ENCODE data around the gene CAMK2A.
"Not testable (repeated sequence)": the region's sequence is repeated elsewhere in the genome, so short reads cannot be mapped to it uniquely, and the experiment has no call there.

Gene CAMK2A

GRCh38 chr5:150249744-150250143 is 39.8 kb downstream of the CAMK2A start:
- no peak for DNase-seq (ENCODE audit: low read depth)
- no peak overlapping the region for H3K4me3 ChIP-seq (ENCODE audit: low read length)
- no peak for TF ChIP-seq CTCF (conservative IDR thresholded peaks at IDR 0.05; ENCODE audit: low read depth, low read length)

- no peak overlapping the region for H3K4me3 ChIP-seq (ENCODE audit: low read length)
- no peak for TF ChIP-seq CTCF (conservative IDR thresholded peaks at IDR 0.05; ENCODE audit: low read depth, low read length)
- no peak for DNase-seq (ENCODE audit: low read depth)
These were observed 40.6 kb downstream of the CAMK2A start for GRCh38 chr5:150248946-150249345.

- not testable (repeated sequence) for DNase-seq (ENCODE audit: low read depth); H3K4me3 ChIP-seq (ENCODE audit: low read length)
These were observed 41.1 kb downstream of the CAMK2A start for GRCh38 chr5:150248493-150248892.

GRCh38 chr5:150247726-150248125 is 41.8 kb downstream of the CAMK2A start:
- H3K4me3 ChIP-seq (ENCODE audit: low read length), result no peak overlapping the region
- no peak for DNase-seq (ENCODE audit: low read depth)
- no peak for TF ChIP-seq CTCF (conservative IDR thresholded peaks at IDR 0.05; ENCODE audit: low read depth, low read length)

DNA sequence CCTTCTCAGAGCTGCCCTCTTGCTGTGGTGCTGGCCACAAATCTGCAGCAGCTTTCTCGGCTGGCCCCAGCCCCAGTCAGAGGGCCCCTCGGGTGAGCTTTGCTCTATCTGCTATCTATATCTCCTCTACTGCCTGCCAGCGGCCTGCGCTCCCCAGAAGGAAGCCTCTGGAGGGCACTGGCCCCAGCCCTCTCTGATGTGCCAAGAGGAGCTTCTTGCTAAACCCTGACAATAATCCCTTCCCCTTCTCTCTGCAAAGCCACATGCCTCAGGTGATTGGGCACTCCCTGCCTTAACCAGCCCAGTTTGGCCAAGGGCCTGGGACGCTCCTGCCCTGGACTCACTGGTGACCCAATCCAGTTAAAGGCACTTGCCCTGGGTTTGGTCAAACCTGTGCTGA is 42.7 kb downstream of the CAMK2A start:
- DNase-seq (ENCODE audit: low read depth), result no peak
- no peak for TF ChIP-seq CTCF (conservative IDR thresholded peaks at IDR 0.05; ENCODE audit: low read depth, low read length)

DNA sequence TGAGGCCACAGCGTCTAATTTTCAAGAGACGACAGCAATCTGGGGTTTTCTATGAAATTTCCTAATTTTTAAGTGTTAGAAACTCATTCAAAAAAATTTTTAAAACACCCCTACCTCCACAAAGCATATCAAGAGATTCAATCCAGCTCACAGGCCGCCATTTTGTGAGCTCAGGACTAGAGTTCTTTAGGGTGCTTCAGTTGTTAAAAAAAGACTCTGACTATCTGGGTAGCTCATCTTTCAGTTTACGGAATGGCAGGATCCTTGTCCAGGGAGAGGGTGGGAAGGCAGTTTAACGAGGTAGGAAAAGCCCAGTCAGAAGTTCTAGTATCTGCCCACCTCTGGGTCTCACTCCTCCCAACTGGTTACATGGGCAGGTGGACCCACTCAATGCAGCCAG is 43.1 kb downstream of the CAMK2A start:
- TF ChIP-seq CTCF (conservative IDR thresholded peaks at IDR 0.05; ENCODE audit: low read depth, low read length), result no peak
- H3K4me3 ChIP-seq (ENCODE audit: low read length), result no peak overlapping the region
- no peak for DNase-seq (ENCODE audit: low read depth)

More for the DNA sequence above, 42.7 kb downstream of the CAMK2A start:
- H3K4me3 ChIP-seq (ENCODE audit: low read length), result no peak overlapping the region

DNA sequence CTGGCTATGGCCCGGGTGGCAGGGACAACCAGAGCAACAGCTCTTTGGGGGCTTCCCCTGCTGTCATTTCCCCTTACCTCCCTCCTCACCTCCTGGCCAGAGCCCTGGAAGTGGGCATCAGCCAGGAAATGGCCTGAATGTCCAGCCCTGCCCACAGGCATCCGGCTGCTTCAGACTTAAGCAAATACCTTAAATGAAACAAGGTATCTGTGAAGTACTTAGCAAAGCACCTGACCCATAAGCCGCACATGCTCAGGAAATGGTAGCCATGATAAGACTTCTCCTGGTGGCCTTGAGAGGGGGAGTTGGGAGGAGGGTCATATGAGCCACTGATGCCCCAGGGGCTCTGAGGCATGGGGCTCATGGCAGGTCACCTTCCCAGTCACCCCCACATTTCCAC is 43.8 kb downstream of the CAMK2A start:
- H3K4me3 ChIP-seq (ENCODE audit: low read length), result no peak overlapping the region
- no peak for DNase-seq (ENCODE audit: low read depth)
- no peak for TF ChIP-seq CTCF (conservative IDR thresholded peaks at IDR 0.05; ENCODE audit: low read depth, low read length)

All from retinal pigment epithelial cell (primary cell).